ENCODE data around the gene CENPH. TPM values are rescaled to one million over a fixed set of nuclear protein-coding genes. Genes with fewer than 3 reads are reported as not detected.

Gene CENPH
- total and polyA plus RNA-seq, 2 donors (not counting 3 experiments of a cell fraction or from before 2014, with no cell fraction given): 6.5 to 16.4 TPM

DNA sequence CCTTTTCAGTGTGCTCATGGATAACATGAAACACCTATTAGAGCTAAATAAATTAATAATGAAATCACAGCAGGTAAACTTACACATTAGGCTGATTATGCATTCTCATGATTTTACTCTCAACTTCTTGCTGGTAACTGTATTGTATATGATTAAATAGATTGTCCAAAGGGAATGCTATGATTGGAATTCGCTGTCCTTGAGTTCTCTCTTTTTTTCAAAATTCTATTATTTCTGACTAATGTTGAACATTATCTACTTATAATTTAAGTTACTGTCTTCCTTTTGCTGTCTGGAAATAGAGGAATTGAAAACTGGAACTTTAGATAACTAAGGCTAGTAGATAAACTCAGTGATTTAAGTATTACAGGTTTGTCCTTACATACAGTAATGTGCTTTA is 13.1 kb downstream of the CENPH start:
- Histone ChIP-seq H3K4me2 (ENCODE audit: insufficient read depth, low read length) (no peak overlapping the region), H3K9me1 (replicated peaks; ENCODE audit: control insufficient read depth, extremely low read depth, insufficient read depth, low read length) (no peaks in the 10 kb centered on the region), H3K36me3 (ENCODE audit: control insufficient read depth in 2 of 2, extremely low read depth in 1 of 2, insufficient read depth in 2 of 2, low read length in 2 of 2) (no peaks in the 10 kb centered on the region), H2AFZ (ENCODE audit: low read depth, low read length) (no peak overlapping the region), H3K27ac (ENCODE audit: insufficient read depth, low read depth, low read length) (no peak overlapping the region), H3K4me3 (replicated peaks in 1 of 3; ENCODE audit: insufficient read depth in 1 of 3, low read depth in 1 of 3, low read length in 3 of 3) (no peak overlapping the region), H3K79me2 (ENCODE audit: control insufficient read depth, insufficient read depth, low read length) (no peaks in the 10 kb centered on the region), H3K27me3 (ENCODE audit: control insufficient read depth in 2 of 2, insufficient read depth in 2 of 2, low read length in 2 of 2) (no peaks in the 10 kb centered on the region), H3K4me1 (ENCODE audit: control insufficient read depth, extremely low read depth, insufficient read depth, low read length) (no peaks in the 10 kb centered on the region), H3K9me3 (replicated peaks; ENCODE audit: control insufficient read depth, insufficient read depth, low read length) (no peaks in the 10 kb centered on the region), H4K20me1 (replicated peaks; ENCODE audit: control insufficient read depth, extremely low read depth, insufficient read depth, low read length) (no peaks in the 10 kb centered on the region), H3K9ac (replicated peaks; ENCODE audit: extremely low read depth, insufficient read depth, low read length) (no peak overlapping the region)
- dilution Hi-C loops (cut with MboI; ENCODE audit: extremely low pct_ligation_motif_present, low sequenced_read_pairs) (no loop called here), intact Hi-C loops (cut with micrococcal nuclease) (no loop called here)
- POLR2A ChIA-PET: no interaction called here
- no TSS peak for BruUV-seq (replicated peaks)
- CTCF ChIA-PET: no interaction called here
- no peak for DNase-seq (ENCODE audit: low read depth, low spot score)
- no peak for FAIRE-seq
- TF ChIP-seq EZH2 (IDR thresholded peaks at IDR 0.05; ENCODE audit: borderline replicate concordance, low read depth, low read length, severe bottlenecking) (no peak), JUN (IDR thresholded peaks at IDR 0.05; ENCODE audit: borderline replicate concordance, insufficient read depth, insufficient read length, low read depth) (no peak), FOS (IDR thresholded peaks at IDR 0.05; ENCODE audit: borderline replicate concordance, insufficient read depth, low read length) (no peak), MYC (IDR thresholded peaks at IDR 0.05; ENCODE audit: low read depth, low read length) (no peak)
- TF ChIP-seq, protein P1, sequence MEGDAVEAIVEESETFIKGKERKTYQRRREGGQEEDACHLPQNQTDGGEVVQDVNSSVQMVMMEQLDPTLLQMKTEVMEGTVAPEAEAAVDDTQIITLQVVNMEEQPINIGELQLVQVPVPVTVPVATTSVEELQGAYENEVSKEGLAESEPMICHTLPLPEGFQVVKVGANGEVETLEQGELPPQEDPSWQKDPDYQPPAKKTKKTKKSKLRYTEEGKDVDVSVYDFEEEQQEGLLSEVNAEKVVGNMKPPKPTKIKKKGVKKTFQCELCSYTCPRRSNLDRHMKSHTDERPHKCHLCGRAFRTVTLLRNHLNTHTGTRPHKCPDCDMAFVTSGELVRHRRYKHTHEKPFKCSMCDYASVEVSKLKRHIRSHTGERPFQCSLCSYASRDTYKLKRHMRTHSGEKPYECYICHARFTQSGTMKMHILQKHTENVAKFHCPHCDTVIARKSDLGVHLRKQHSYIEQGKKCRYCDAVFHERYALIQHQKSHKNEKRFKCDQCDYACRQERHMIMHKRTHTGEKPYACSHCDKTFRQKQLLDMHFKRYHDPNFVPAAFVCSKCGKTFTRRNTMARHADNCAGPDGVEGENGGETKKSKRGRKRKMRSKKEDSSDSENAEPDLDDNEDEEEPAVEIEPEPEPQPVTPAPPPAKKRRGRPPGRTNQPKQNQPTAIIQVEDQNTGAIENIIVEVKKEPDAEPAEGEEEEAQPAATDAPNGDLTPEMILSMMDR (IDR thresholded peaks at IDR 0.05; ENCODE audit: extremely low read depth in 1 of 2, insufficient read depth in 1 of 2, low read depth in 1 of 2, low read length in 2 of 2): no peak
- TF ChIP-seq, protein P2, sequence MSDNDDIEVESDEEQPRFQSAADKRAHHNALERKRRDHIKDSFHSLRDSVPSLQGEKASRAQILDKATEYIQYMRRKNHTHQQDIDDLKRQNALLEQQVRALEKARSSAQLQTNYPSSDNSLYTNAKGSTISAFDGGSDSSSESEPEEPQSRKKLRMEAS (IDR thresholded peaks at IDR 0.05; ENCODE audit: insufficient read depth, insufficient read length): no peak

Data from endothelial cell of umbilical vein (primary cell).